HG03457 (cell line): ENCODE data around the gene NFE2L3.
"Not testable (repeated sequence)": the region's sequence is repeated elsewhere in the genome, so short reads cannot be mapped to it uniquely, and the experiment has no call there.

ENCODE experiments used
- ATAC-seq: cut with Tn5 transposase; IDR thresholded peaks from one replicate; pipeline ENCODE4 v1.9.1; 2021; ENCODE audit warnings: moderate number of reproducible peaks; ENCODE audit not compliant: unreplicated experiment

Gene NFE2L3

GRCh38 chr7:26185844-26186180, 33.8 kb downstream of the NFE2L3 start:
- no peak for ATAC-seq

GRCh38 chr7:26186364-26187311, 34.6 kb downstream of the NFE2L3 start:
- no peak for ATAC-seq

GRCh38 chr7:26187380-26188205, 35.6 kb downstream of the NFE2L3 start:
- no peak for ATAC-seq

- no peak for ATAC-seq
Measured at GRCh38 chr7:26188206-26188956, 36.4 kb downstream of the NFE2L3 start.

- no peak for ATAC-seq
Measured at GRCh38 chr7:26188957-26189541, 37.1 kb downstream of the NFE2L3 start.

GRCh38 chr7:26189697-26190096, 37.7 kb downstream of the NFE2L3 start:
- ATAC-seq: no peak

GRCh38 chr7:26190417-26190869, 38.4 kb downstream of the NFE2L3 start:
- ATAC-seq: no peak

- no peak for ATAC-seq
Measured at GRCh38 chr7:26191233-26191973, 39.4 kb downstream of the NFE2L3 start.

- no peak for ATAC-seq
Measured at GRCh38 chr7:26191974-26192479, 40.0 kb downstream of the NFE2L3 start.

- no peak for ATAC-seq
Measured at GRCh38 chr7:26192485-26193087, 40.6 kb downstream of the NFE2L3 start.

- no peak for ATAC-seq
Measured at GRCh38 chr7:26193432-26194207, 41.6 kb downstream of the NFE2L3 start.

- not testable (repeated sequence) for ATAC-seq
Measured at GRCh38 chr7:26194764-26195163, 42.8 kb downstream of the NFE2L3 start.

- no peak for ATAC-seq
Measured at GRCh38 chr7:26195182-26195581, 43.2 kb downstream of the NFE2L3 start.

GRCh38 chr7:26195867-26196657, 44.1 kb downstream of the NFE2L3 start:
- ATAC-seq: no peak

GRCh38 chr7:26197153-26198115, 45.4 kb downstream of the NFE2L3 start:
- no peak for ATAC-seq

- ATAC-seq: no peak
Measured at GRCh38 chr7:26198133-26198780, 46.3 kb downstream of the NFE2L3 start.
